Panc1 (cell line): Measurements from ENCODE around the gene HSPA2. TPM values are rescaled to one million over a fixed set of nuclear protein-coding genes. Genes with fewer than 3 reads are reported as not detected.
A peak's percentile ranks its signal among the peaks of the same experiment; 100 is the strongest.

Source experiments
- ATAC-seq: fragments of 200-7000 bp; cut with Tn5 transposase; 2 replicates; pipeline ENCODE4 v1.9.1; 2020; ENCODE audit warnings: mild to moderate bottlenecking, moderate library complexity
- BruUV-seq: library from RNA; stranded (reverse); fragments of 400-500 nt; replicated peaks from 2 replicates; lab custom pipeline; 2021; lab: Mats Ljungman, UMichigan
- CTCF ChIA-PET: fragments of 300-600 bp; sonication (Branson Sonifier 250); formaldehyde crosslinking; loops from one replicate; lab custom pipeline; 2022; ENCODE audit warnings: antibody characterized with exemption; lab: Charles Lee
- POLR2A ChIA-PET: fragments of 300-600 bp; sonication (Branson Sonifier 250); formaldehyde crosslinking; loops from one replicate; lab custom pipeline; 2022; ENCODE audit warnings: antibody characterized with exemption; lab: Charles Lee
- DNase-seq: peaks from one replicate; pipeline ENCODE4 v3.0.0-alpha.2; 2010; ENCODE audit warnings: low read depth, low spot score
- H3K27ac ChIP-seq: 2 replicates; pipeline ENCODE4 v1.5.1; 2011; ENCODE audit warnings: mild to moderate bottlenecking, low read length, inconsistent platforms
- H3K27me3 ChIP-seq: fragments of 200-500 bp; sonication (Bioruptor generic); 2 replicates; pipeline ENCODE4 v1.6.0; 2014; ENCODE audit warnings: low read length, inconsistent platforms; ENCODE audit not compliant: control insufficient read depth, insufficient read depth
- H3K36me3 ChIP-seq: fragments of 200-500 bp; sonication (Bioruptor generic); 2 replicates; pipeline ENCODE4 v1.5.1; 2014; ENCODE audit warnings: inconsistent platforms, mild to moderate bottlenecking, low read length, moderate library complexity; ENCODE audit not compliant: control insufficient read depth, insufficient read depth
- H3K4me1 ChIP-seq: 2 replicates; pipeline ENCODE4 v1.5.1; 2011; ENCODE audit warnings: inconsistent platforms, mild to moderate bottlenecking, low read length, moderate library complexity; ENCODE audit not compliant: control insufficient read depth, insufficient read depth
- H3K4me3 ChIP-seq, 2 experiments: 2 replicates each; pipeline ENCODE4 v1.5.1; 2011 to 2012; ENCODE audit warnings: low read depth in 2 of 2, low read length in 2 of 2, mild to moderate bottlenecking in 2 of 2, inconsistent platforms in 1 of 2, moderate library complexity in 1 of 2
- H3K9me3 ChIP-seq: fragments of 200-500 bp; sonication (Bioruptor generic); 2 replicates; pipeline ENCODE4 v1.5.1; 2014; ENCODE audit warnings: low read depth, mild to moderate bottlenecking, inconsistent platforms, low read length, moderate library complexity; ENCODE audit not compliant: control insufficient read depth, insufficient read depth
- CTCF ChIP-seq: fragments of 450-650 bp; IDR thresholded peaks from 2 replicates; pipeline ENCODE4 v1.5.1; 2017; ENCODE audit warnings: mild to moderate bottlenecking
- POLR2AphosphoS5 ChIP-seq: IDR thresholded peaks from 2 replicates; pipeline ENCODE4 v1.6.1; 2012; ENCODE audit warnings: mild to moderate bottlenecking, low read depth, low read length, moderate library complexity
- SIN3A ChIP-seq: IDR thresholded peaks from 2 replicates; pipeline ENCODE4 v1.6.1; 2012; ENCODE audit warnings: low read depth, mild to moderate bottlenecking, low read length, moderate library complexity, borderline replicate concordance; ENCODE audit not compliant: insufficient read depth
- TCF7L2 ChIP-seq: IDR thresholded peaks from 2 replicates; pipeline ENCODE4 v1.6.1; 2011; ENCODE audit warnings: mild to moderate bottlenecking, low read depth, low read length, inconsistent platforms
- in situ Hi-C: cut with HindIII; loops from 2 replicates; pipeline ENCODE4 v1.10.0; 2016; ENCODE audit warnings: low sequenced_read_pairs, low pct_unique_long_range_greater_than_20kb
- intact Hi-C: fragments of 100-400 bp; cut with micrococcal nuclease; formaldehyde crosslinking; loops from one replicate; pipeline ENCODE4 v1.10.0; 2022; ENCODE audit not compliant: unreplicated experiment
- total RNA-seq: library from RNA; stranded (reverse); gene quantifications from one replicate; pipeline ENCODE4 v1.2.1, GENCODE V29; 2021; ENCODE audit not compliant: unreplicated experiment
- TF ChIP-seq, protein P1 (sequence below), 2 experiments: IDR thresholded peaks; 2 replicates each; pipeline ENCODE4 v1.6.1; 2011 to 2012; ENCODE audit warnings: low read depth in 2 of 2, control low read depth in 1 of 2, low read length in 1 of 2, mild to moderate bottlenecking in 1 of 2, moderate library complexity in 1 of 2; ENCODE audit not compliant: insufficient read depth in 1 of 2

Gene HSPA2
- total RNA-seq, 1 experiment from 2014 or later, result 7.7 TPM

DNA sequence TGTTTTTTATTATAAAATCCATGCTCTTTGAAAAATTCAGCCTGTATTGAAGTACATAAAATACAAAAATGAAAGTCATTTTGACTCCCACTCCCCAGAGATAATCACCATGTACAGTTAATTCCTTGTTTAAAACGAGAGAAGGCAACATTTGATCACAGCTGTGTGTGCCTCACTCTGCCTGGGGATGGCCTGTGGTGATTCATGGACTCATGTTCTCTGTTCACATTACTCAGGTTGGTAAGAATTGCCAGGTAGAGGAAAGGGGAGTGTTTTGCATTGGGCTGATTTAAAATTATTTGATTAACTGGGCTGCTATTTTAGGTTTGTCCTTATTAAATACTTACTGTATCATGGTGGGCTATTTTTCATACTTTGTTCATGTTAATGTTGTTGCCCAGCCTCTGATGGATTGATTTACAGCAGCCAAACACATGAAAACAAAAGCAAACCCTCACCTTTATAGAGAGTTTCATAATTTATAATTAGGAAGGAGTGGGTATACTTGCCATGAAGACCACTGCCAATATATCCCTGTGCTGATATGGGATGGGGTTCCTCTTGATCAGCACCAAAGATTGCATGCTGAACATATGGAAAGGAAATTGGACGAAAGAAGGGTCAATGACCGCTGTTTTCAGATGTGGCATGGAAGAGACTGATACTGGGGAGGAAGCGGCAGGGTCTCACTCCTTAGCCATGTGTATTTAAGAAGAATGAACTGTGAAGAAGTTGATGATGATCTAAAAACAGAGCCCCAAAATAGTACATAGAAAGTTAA, 33.0 kb upstream of the HSPA2 start:
- peaks cover 5% of the 10 kb centered on the region for H3K36me3 ChIP-seq
- no peak for DNase-seq
- no peaks in the 10 kb centered on the region for H3K27me3 ChIP-seq
- ATAC-seq, result no peak
- CTCF ChIA-PET, result no interaction called here
- BruUV-seq, result no TSS peak
- H3K9me3 ChIP-seq, result no peaks in the 10 kb centered on the region
- H3K27ac ChIP-seq, result peak overlapping the region; percentile 81; the same call in 1 of the 2 replicates
- TF ChIP-seq POLR2AphosphoS5, result no peak
- no peak for TF ChIP-seq TCF7L2
- TF ChIP-seq, protein P1, sequence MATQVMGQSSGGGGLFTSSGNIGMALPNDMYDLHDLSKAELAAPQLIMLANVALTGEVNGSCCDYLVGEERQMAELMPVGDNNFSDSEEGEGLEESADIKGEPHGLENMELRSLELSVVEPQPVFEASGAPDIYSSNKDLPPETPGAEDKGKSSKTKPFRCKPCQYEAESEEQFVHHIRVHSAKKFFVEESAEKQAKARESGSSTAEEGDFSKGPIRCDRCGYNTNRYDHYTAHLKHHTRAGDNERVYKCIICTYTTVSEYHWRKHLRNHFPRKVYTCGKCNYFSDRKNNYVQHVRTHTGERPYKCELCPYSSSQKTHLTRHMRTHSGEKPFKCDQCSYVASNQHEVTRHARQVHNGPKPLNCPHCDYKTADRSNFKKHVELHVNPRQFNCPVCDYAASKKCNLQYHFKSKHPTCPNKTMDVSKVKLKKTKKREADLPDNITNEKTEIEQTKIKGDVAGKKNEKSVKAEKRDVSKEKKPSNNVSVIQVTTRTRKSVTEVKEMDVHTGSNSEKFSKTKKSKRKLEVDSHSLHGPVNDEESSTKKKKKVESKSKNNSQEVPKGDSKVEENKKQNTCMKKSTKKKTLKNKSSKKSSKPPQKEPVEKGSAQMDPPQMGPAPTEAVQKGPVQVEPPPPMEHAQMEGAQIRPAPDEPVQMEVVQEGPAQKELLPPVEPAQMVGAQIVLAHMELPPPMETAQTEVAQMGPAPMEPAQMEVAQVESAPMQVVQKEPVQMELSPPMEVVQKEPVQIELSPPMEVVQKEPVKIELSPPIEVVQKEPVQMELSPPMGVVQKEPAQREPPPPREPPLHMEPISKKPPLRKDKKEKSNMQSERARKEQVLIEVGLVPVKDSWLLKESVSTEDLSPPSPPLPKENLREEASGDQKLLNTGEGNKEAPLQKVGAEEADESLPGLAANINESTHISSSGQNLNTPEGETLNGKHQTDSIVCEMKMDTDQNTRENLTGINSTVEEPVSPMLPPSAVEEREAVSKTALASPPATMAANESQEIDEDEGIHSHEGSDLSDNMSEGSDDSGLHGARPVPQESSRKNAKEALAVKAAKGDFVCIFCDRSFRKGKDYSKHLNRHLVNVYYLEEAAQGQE (IDR thresholded peaks at IDR 0.05; ENCODE audit: insufficient read depth in 1 of 2, low read depth in 2 of 2, low read length in 1 of 2), result no peak
- no peak for TF ChIP-seq SIN3A
- in situ Hi-C loops (no loop called here), intact Hi-C loops (no loop called here)
- POLR2A ChIA-PET, result no interaction called here
- H3K4me3 ChIP-seq, result peak overlapping the region; percentile 19 to 83; a peak in 3 of 4 replicates
- H3K4me1 ChIP-seq, result peaks cover 33% of the 10 kb centered on the region

DNA sequence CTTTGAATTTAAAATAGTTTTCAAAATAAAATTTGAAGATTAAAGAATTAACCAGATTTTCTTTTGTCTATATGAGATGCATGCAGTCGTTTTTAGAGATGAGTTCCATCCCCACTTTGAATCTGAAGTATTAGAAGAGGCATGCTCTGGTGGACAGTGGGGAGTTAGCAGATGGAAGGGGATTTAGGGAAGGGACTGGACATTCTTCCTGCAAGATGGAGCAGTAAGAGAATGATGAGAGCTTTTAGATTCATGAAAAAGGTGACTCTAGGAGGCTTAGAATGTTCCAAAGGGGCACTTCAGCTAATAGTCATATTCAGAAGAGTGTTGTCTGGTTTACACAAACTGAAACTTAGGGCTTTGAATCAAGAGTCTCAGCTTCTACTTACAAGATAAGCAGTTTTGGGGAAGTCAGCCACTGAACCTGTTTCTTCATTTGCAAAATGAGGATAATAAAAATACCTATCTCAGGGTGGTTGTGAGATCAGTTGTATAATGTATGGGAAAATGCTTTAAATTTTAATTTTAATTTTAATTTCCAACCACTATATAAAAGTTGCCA, 32.2 kb upstream of the HSPA2 start:
- CTCF ChIA-PET, result no interaction called here
- ATAC-seq (no peak), DNase-seq (no peak)
- intact Hi-C loops (no loop called here), in situ Hi-C loops (no loop called here)
- Histone ChIP-seq H3K9me3 (no peaks in the 10 kb centered on the region), H3K27me3 (no peaks in the 10 kb centered on the region), H3K36me3 (no peaks in the 10 kb centered on the region; the same call in 1 of the 2 replicates), H3K4me1 (peaks cover 33% of the 10 kb centered on the region), H3K27ac (peak overlapping the region; percentile 81), H3K4me3 (no peak overlapping the region)
- BruUV-seq, result no TSS peak
- POLR2A ChIA-PET, result no interaction called here
- TF ChIP-seq, protein P1 (IDR thresholded peaks at IDR 0.05; ENCODE audit: insufficient read depth in 1 of 2, low read depth in 2 of 2, low read length in 1 of 2), result no peak
- no peak for TF ChIP-seq SIN3A
- TF ChIP-seq CTCF, result no peak
- no peak for TF ChIP-seq POLR2AphosphoS5
- TF ChIP-seq TCF7L2, result no peak
